NCI-H2227 (cell line): ENCODE results near the gene PRSS23.
"Not testable (repeated sequence)": the region's sequence is repeated elsewhere in the genome, so short reads cannot be mapped to it uniquely, and the experiment has no call there.

Experiments
- DNase-seq: peaks from one replicate; lab custom pipeline; 2025; ENCODE audit not compliant: unreplicated experiment; lab: John Stamatoyannopoulos, UW

PRSS23 gene, protein sequence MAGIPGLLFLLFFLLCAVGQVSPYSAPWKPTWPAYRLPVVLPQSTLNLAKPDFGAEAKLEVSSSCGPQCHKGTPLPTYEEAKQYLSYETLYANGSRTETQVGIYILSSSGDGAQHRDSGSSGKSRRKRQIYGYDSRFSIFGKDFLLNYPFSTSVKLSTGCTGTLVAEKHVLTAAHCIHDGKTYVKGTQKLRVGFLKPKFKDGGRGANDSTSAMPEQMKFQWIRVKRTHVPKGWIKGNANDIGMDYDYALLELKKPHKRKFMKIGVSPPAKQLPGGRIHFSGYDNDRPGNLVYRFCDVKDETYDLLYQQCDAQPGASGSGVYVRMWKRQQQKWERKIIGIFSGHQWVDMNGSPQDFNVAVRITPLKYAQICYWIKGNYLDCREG

DNA sequence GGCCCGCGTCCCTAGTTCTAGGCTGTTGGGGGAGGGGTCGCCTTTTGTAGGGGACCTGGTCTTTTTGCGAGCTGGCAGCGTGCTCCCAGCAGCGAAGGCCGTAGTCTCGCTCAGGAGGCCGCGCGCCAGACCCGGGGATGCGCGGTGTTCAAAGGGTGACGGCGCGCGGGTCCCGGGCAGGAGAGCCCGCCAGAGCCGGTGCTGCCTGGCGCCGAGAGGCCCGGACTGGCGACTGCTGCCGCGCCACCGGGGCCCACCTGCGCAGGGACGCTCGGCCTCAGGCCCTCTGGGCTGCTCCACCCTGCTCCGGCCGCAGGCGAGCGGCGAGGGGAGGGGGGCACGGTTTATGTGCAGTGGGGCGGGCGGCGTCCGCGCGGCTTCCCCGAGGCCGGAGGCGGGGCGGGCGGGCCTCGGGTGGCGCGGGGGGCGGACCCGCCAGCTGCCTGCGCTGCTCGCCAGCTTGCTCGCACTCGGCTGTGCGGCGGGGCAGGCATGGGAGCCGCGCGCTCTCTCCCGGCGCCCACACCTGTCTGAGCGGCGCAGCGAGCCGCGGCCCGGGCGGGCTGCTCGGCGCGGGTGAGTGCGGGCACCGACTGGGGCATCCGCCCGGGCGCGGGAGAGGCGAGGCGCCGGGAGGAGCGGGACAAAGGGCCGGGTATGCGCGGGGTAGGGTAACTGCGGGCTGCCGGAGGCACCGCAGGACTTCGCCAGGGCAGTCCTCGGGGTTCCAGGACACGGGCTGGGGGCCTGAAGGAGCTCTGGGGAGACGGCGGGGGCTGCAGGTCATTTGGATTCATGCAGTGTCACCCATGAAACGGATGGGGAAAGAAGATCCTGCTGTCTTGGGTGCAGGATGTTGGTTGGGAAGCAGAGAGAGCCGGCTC lies at the start of gene PRSS23:
Gene PRSS23 (plus strand): TSS at position 467 of the 884 bp plus-strand sequence. CDS start 7,102 bp downstream, outside the sequence.
- peak; percentile 80 for DNase-seq

DNA sequence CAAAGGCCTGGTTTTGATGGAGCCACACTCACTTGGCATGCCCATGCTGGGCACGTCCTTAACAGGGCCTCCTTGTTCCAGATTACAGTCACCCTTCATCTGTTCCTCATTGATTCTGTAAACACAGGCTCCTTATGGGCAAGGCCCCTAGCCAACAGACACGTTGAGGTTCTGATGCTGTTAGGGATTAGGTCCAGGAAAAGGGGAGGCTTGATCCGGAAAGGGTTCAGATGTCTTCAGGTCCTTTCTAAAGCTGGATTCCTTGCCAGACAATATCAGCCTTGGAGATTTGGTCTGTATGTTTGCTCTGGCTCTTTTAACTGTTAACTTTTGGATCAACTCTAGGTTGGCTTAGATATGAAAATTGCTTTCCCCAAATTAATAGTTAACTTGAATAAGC lies 46.9 kb upstream of the PRSS23 start:
- DNase-seq, result no peak

DNA sequence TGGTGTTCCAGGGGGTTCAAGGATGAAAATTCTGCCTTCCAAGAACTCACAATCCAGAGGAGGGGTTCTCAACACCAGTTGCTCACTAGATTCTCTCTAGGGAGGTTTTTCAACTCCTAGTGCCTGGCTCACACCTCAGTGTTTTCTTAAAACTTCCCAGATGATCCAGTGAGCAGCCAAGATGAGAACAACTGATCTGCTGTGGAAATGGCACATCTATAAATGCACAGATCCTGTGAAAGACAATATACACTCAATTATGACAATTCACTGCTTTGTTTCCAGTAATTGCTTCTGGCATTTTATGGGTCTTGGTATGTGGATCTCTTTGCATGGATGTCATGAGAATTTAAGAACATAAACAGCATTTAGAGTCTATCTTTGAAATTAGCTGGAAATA lies 45.2 kb upstream of the PRSS23 start:
- no peak for DNase-seq

DNA sequence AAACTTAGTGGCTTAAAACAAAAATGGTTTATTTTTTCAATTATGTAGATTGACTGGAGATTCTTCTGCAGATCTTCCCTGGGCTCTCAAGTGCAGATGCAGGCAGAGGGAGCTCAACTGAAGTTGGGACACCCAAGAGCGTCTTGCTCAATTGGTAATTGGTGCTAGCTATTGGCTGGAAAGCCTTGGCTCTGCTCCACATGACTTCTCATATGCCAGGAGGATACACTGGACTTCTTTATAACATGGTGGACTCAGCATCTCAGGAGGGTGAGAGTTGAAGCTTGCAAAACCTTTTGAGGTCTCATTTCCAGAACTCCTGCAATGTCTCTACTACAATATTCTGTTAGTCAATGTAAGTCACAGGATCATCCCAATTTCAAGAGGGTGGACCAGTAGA lies 42.2 kb upstream of the PRSS23 start:
- DNase-seq, result no peak

DNA sequence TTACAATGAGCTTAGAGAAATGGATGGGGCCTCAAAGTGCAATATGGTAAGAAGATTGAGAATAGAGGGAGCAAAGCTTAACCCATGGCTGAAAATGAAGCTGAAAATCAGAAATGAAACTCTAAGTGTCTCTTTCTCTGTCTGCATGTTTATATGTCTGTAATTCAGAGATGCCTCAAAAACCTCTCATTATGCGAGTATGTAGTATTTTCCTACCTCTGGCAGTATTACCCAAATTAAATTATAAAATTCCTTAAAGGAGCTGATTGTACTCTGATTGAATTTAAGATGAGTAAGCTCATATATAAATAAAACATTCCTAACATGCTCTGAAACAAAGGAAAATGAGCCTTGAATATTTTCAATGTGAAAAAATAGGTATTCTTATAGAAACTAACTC lies 39.8 kb upstream of the PRSS23 start:
- no peak for DNase-seq

DNA sequence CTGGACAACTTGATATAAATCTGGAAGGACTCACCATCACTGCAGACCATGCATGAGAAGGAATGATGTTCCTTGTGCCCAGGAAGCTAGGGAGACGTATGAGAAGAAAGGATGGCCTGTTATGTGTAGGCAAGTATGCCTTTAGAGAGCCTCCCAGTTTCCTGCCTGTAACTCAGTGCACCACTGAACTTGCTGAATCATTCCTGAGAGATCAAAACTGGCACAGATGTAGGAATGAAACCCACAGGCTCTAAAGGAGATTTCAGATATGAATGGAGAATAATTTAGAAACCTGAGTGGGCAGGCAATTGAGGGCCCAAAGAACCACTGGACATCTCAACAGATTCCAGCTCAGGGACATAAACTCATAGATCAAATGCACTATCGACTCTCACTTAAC lies 38.4 kb upstream of the PRSS23 start:
- no peak for DNase-seq

DNA sequence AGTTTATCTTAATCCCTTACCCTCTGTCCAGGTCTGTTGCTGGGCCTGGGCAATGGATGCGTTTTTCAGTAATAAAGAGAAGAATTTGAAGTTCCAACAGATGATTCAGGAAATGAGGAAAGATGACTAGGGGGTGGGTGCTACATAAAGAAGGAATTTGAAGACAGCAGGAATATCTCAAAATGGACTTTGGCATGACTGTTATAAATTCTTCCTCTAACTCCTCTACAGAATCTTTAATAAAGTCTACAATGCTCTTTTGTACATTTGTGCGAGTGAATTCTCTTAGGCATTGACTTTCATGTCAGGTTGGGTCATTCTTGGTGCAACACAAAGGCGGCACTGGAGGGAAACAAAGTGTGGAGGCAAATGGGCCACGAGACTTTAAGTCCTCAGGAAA lies 35.1 kb upstream of the PRSS23 start:
- no peak for DNase-seq

DNA sequence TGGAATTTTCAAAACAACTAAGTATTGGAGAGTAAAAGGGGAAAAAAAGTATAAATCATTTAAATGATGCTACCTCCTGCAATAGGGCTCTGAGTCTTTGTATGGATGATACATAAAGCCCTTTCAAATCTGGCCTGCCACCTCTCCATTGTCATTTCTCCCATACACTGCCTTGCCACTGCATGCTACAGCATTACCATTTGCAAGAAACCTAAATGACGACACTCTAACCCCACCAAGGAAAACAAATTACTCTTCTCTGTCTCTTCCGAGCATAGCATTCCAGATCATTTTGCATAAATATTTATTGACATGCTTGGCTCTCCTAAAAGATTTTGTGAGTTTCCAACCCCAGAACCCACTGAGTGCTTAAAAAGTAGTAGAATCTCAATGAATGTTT lies 34.5 kb upstream of the PRSS23 start:
- DNase-seq, result no peak

DNA sequence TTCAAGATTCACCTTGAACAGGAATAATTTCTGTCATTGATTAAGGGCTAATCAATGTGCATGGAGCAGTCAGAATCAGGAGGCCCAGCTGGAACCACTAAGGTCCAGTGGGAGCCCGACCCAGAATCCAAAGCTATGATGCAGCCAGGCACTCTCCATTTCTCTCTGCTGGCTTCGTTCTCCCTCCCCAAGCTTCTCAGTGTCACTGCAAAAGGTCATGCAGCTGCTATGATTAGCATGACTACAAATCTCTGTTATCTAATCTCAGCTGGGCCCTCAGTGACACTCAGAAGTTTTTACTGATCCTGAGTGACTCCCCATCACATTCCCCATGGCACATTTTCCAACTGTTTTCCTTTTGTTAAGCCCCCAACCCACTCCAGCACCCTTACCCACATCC lies 31.1 kb upstream of the PRSS23 start:
- no peak for DNase-seq

DNA sequence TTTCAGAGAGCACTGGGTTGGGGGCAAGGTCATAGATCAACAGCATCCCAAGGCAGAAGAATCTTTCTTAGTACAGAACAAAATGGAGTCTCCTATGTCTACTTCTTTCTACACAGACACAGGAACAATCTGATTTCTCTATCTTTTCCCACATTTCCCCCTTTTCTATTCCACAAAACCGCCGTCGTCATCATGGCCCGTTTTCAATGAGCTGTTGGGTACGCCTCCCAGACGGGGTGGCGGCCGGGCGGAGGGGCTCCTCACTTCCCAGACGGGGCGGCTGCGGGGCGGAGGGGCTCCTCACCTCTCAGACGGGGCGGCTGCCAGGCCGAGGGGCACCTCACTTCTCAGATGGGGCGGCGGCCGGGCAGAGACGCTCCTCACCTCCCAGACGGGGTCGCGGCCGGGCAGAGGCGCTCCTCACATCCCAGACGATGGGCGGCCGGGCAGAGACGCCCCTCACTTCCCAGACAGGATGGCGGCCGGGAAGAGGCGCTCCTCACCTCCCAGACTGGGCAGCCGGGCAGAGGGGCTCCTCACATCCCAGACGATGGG lies 29.8 kb upstream of the PRSS23 start:
- DNase-seq, result not testable (repeated sequence)

DNA sequence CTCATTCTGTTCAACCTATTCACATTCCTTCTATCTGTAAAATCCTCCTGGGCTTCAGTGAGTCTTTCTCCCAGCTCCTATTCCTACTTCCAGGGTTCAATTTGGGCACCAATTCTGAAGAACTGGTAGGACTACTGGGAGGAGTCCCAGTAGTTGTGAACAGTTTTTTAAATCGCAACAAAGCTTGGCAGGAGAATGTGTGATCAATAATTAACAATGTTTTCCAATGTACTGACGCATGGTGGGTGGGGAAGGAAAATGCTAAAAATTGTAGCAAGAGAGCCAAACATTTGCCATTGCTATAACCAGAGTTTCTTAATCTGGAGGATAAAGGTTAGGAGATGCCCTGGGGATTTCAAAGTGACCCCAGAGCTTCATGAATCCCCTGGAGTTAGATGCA lies 27.3 kb upstream of the PRSS23 start:
- no peak for DNase-seq

DNA sequence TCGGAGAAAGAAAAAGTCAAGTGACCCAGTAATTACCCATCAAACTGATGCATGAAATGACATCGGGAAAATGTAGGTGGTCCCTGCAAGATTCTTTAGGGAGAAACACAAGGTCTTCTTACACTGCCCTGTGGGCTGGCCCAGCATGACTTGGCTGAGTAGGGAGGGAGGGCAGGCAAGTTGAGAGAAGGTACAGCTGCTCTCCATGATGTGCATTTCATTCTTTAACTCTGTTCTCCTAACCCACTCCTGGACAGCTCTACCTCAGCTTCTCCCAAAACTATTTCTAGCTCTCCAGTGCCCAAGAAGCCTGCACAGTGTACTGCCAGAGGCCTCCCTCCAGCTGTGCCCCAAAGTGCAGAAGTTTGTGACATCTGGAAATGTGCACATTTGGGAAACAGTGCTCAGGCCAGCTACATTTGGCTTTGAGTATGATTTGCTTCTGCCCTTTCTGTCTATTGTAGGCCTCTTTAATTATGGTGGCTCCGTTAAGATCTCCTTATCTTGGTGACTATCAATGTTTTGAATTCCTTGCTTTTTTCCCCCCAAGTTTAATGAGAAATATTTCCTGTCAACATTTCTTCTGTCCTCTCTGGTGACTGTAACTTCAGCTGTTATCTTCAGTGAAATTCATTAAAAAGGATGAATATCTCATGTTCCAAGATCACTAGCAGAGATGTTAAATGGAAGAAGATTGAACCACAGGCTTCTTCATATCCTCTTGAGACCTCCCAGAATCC lies 26.7 kb upstream of the PRSS23 start:
- no peak for DNase-seq

DNA sequence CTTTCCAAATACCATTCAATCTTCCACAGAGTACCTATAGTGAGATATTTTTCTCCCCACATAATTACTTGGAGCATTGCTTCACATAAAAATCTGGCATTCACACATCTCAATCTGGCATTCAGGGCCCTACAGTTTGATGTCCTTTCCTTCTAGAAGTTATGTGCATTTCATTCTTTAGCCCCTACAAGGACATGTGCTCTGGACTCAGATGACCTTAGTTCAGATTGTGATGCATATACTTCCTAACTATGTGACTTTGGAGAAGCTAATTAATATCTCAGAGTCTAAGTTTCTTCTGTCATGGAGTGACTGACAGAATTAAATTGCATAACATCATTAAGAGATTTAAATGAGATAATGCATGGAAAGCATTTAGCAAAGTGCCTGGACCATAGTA lies 25.9 kb upstream of the PRSS23 start:
- DNase-seq, result no peak

DNA sequence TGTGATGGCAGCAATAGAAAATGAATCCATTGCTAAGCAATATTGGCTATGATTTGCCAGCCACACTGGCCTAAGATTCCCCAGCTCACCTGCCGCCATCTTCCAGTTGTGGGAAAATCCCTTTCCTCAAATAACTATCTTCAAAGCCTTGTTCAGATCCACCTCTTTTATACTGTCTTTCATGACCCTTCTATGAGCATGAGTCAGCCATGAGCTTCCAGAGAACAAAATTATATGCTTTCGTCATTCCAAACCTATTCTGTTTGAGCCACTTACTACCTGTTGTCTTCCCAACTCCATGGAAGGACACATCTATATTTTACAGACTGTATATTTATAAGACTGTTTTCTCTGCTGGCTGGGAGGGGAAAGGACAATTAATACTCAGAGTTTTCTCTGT lies 25.0 kb upstream of the PRSS23 start:
- peak; percentile 61 for DNase-seq

DNA sequence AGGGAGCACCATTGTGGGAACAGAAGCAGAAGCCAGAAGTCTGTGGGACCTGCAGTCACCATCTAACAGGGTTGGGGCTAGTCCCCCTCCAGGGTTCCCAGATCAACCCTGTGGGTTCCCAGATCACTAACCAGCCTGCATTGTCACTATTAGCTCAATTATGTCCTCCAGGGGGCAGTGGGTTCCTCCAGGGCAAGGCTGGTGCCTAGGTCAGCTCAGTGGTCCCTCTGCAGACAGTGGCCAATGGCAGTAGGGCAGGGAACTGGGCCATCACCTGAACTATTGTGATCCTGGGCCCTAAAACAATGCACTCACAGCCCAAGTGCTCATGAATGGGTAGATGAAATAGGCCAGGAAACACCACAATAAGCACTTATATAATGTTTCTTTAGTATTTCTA lies 18.8 kb upstream of the PRSS23 start:
- DNase-seq, result no peak

DNA sequence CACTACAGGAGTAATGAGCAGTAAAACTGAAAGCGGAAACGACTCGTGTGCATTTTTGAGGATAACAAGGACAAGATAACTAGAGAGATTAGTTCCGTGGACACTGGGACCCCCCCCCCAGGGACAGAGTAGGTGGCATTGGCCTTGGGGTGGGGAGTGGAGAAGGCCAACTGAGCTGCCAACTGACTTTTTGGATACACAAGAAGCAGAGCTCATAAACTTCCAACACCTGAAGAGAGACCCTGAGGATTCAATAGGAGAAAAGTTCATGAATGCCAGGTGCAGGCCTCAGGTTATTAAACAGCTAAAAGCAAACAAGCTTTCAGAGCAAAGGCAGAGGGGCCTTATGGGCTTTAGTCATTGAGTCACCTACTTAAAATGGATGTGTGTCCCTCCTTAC lies 17.6 kb upstream of the PRSS23 start:
- DNase-seq, result no peak

DNA sequence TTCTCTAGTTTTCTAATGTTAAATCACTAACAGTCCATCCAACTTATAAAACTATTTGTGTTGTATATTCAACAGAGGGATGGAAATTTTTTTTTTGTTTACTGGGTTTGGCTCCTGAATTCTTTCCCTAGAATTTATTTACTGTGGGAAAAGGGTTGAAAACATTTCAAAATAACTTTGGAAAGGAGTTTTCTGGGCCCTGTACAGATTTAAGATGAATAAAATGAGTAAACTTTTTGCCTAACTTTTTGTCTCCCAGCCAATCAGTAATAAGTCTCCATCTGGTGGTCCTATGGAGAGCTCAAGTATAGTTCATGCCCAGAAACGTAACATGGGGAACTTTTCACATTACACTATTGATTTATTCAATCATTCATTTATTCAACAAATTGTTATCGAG lies 16.7 kb upstream of the PRSS23 start:
- no peak for DNase-seq

DNA sequence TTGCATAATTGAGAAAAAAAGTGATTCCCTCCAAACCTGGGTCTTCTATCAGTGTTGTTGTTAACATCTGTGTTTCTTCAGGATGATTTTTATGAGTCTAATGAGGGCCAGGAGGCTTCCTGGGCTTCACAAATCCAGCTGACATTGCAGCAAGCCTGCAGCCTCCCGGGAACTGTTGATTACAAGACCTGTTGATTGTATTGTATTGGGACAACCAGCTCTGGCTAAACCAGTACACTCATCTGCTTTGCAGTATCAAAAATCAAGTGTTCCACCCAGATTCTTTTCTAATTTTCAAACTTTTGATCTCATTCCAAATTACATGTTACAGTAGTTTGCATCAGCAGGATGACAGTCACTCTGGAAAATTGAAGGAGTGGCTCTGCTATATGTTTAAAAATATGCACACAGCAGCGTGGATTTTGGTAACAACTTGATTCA lies 16.1 kb upstream of the PRSS23 start:
- no peak for DNase-seq

DNA sequence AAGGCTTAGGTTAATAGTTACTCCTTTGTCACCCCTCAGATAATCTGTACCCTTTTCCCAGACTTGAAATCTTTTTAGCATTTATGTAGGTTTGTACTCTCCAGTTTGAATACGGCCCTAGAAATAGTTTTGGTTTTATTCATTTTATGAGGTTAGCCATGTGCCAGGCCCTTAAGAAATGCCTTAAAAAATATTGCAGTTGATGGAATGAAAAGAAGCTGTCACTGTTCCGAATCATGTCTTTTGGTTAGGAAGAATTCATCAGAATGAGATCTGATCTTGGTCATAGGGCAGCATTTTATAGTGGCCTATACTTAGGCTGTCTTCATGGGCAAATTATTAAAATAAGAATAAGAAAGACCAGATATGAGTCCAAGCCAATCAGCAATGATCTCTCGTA lies 14.8 kb upstream of the PRSS23 start:
- DNase-seq, result no peak

DNA sequence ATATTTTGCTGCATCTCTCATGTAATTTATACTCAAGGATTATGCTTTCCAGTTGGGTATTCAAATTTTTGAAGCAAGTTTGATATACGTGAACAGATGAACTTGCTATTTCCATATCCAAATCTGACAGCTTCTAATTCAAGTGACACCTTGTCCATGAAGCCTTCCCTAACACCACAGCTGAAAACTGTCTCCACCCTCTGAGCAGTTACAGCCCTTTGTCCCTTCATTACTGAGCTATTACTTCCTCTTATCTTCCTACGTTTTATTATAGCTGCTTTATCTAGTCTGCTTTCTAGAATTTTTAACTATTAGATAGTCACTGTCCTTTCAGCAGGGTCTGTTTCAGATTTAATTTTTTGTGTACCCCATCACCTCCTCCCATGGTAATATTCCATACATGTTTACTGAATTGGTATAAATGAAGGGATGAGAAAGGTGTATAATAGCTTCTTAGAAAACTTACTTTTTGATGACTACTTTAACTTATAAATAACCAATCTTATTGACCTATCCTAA lies 13.3 kb upstream of the PRSS23 start:
- DNase-seq, result no peak

DNA sequence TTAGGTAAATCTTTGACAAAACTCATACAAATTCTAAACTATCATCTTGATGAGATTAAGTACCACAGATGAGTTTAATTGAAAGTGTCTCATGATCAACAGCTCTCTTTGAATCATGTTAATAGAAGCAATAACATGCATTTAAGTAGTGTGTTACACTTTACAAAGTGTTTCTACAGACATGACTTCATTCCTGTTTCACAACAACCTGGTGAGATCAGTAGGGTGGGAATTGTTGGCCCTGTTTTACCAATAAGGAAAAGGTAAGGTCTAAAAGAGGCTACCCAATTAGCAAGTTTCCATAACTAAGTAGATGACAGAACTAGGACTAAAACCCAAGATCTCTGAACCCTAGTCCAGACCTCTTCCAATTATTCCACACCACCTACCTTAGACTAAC lies 12.7 kb upstream of the PRSS23 start:
- no peak for DNase-seq
